ENCODE data around the gene LRRC58. TPM values are rescaled to one million over a fixed set of nuclear protein-coding genes. Genes with fewer than 3 reads are reported as not detected.
"Not testable (repeated sequence)": the region's sequence is repeated elsewhere in the genome, so short reads cannot be mapped to it uniquely, and the experiment has no call there.

LRRC58 gene
- total RNA-seq, 2 donors from 2014 or later: 26.7 to 29.0 TPM

GRCh38 chr3:120348065-120348990, 826 bp downstream of the LRRC58 start:
- intact Hi-C loops (cut with DNase I): no loop called here
- DNase-seq (ENCODE audit: low spot score): no peak

- no peak for DNase-seq (ENCODE audit: low spot score)
- intact Hi-C loops (cut with DNase I): no loop called here
Measured at GRCh38 chr3:120344349-120344748, 4.8 kb downstream of the LRRC58 start.

- DNase-seq (ENCODE audit: low spot score): no peak
- intact Hi-C loops (cut with DNase I): no loop called here
Measured at GRCh38 chr3:120341658-120342346, 7.4 kb downstream of the LRRC58 start.

GRCh38 chr3:120339362-120339761, 9.8 kb downstream of the LRRC58 start:
- intact Hi-C loops (cut with DNase I): no loop called here
- no peak for DNase-seq (ENCODE audit: low spot score)

GRCh38 chr3:120338517-120338916, 10.6 kb downstream of the LRRC58 start:
- DNase-seq (ENCODE audit: low spot score): no peak
- intact Hi-C loops (cut with DNase I): no loop called here

- intact Hi-C loops (cut with DNase I): no loop called here
- DNase-seq (ENCODE audit: low spot score): no peak
Measured at GRCh38 chr3:120332646-120333045, 16.5 kb downstream of the LRRC58 start.

- intact Hi-C loops (cut with DNase I): no loop called here
- DNase-seq (ENCODE audit: low spot score): no peak
Measured at GRCh38 chr3:120331076-120331475, 18.1 kb downstream of the LRRC58 start.

- DNase-seq (ENCODE audit: low spot score): no peak
- intact Hi-C loops (cut with DNase I): no loop called here
Measured at GRCh38 chr3:120326784-120327183, 22.4 kb downstream of the LRRC58 start.

GRCh38 chr3:120324190-120324589, 25.0 kb downstream of the LRRC58 start:
- intact Hi-C loops (cut with DNase I): no loop called here
- DNase-seq (ENCODE audit: low spot score): no peak

- intact Hi-C loops (cut with DNase I); DNase-seq (ENCODE audit: low spot score): not testable (repeated sequence)
Measured at GRCh38 chr3:120323761-120324160, 25.4 kb downstream of the LRRC58 start.

GRCh38 chr3:120311863-120312794, 37.0 kb downstream of the LRRC58 start:
- intact Hi-C loops (cut with DNase I): no loop called here
- no peak for DNase-seq (ENCODE audit: low spot score)

GRCh38 chr3:120306519-120307455, 42.4 kb downstream of the LRRC58 start:
- peak; percentile 80 for DNase-seq (ENCODE audit: low spot score)
- intact Hi-C loops (cut with DNase I): no loop called here

GRCh38 chr3:120304616-120305015, 44.5 kb downstream of the LRRC58 start:
- no peak for DNase-seq (ENCODE audit: low spot score)
- intact Hi-C loops (cut with DNase I): no loop called here

GRCh38 chr3:120302361-120302760, 46.8 kb downstream of the LRRC58 start:
- intact Hi-C loops (cut with DNase I): no loop called here
- peak; percentile 73 for DNase-seq (ENCODE audit: low spot score)

- intact Hi-C loops (cut with DNase I): no loop called here
- DNase-seq (ENCODE audit: low spot score): no peak
Measured at GRCh38 chr3:120300971-120301370, 48.2 kb downstream of the LRRC58 start.

GRCh38 chr3:120299403-120299802, 49.8 kb downstream of the LRRC58 start:
- intact Hi-C loops (cut with DNase I): loop anchor here in 1 of 2 donors (5.0 kb wide), 1 partner anchor 322 kb away; no protein-coding TSS in a partner anchor
- no peak for DNase-seq (ENCODE audit: low spot score)

GRCh38 chr3:120298996-120299395, 50.2 kb downstream of the LRRC58 start:
- intact Hi-C loops (cut with DNase I): loop anchor here in 1 of 2 donors (5.0 kb wide), 1 partner anchor 322 kb away; no protein-coding TSS in a partner anchor
- no peak for DNase-seq (ENCODE audit: low spot score)

GRCh38 chr3:120291552-120291951, 57.6 kb downstream of the LRRC58 start:
- intact Hi-C loops (cut with DNase I); DNase-seq (ENCODE audit: low spot score): not testable (repeated sequence)
